Upper lobe of left lung (tissue), 4 donors: ENCODE results near the gene NIF3L1.

Experiments used
- POLR2A ChIP-seq, 4 donors: fragments of 450-650 bp; IDR thresholded peaks; one replicate each; pipeline ENCODE4 v1.5.1; 2016 to 2017; ENCODE audit warnings: antibody characterized with exemption in 4 of 4, mild to moderate bottlenecking in 2 of 4
- TF ChIP-seq, protein P1 (sequence below), 6 experiments: fragments of 450-650 bp in 4 of 6; fragments of 200-600 bp in 2 of 6; sonication (generic) in 2 of 6; IDR thresholded peaks; one replicate each; pipeline ENCODE4 v1.5.1; 2016 to 2019; ENCODE audit warnings: antibody characterized with exemption in 6 of 6

DNA sequence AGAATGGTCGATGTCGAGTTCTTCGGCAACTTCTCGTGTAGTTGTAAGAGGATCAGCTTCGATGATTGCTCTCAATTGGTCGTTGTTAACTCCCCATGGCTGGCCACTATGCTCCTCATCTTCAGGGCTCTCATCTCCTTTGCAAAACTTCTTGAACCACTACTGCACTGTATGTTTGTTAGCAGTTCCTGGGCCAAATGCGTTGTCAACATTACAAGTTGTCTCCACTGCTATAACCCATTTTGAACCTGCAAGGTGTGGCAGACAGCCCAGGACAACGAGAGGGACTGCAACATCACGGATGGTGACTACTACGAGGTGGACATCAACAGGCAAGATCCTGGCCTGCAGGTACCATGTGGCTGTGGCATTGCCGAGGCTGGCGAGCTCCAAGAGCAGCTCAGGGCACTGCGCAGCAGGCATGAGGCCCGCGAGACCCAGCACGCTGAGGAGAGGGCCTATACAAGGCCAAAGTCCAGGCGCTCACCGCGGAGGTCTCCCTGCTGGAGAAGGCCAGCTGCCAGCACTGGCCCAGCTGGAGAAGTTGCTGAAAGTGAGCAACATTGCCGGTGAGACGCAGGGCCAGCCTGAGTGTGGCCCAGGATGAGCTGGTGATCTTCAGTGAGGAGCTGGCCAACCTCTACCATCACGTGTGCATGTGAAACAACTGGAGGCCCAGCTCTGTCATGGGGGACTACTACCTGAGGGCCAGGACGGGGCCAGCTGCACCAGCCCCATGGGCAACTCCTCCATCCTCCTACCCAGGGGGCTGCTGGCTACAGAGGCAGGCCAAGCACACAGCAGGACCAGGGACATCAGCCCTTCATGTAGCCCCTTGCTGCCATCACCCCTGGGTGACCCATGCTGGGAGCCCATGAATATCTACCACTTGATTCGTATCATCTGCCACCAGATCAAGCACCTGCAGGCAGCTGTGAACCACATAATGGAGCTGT lies 44.9 kb upstream of the NIF3L1 start:
- no peak for TF ChIP-seq POLR2A (IDR thresholded peaks at IDR 0.05)
- TF ChIP-seq, protein P1, sequence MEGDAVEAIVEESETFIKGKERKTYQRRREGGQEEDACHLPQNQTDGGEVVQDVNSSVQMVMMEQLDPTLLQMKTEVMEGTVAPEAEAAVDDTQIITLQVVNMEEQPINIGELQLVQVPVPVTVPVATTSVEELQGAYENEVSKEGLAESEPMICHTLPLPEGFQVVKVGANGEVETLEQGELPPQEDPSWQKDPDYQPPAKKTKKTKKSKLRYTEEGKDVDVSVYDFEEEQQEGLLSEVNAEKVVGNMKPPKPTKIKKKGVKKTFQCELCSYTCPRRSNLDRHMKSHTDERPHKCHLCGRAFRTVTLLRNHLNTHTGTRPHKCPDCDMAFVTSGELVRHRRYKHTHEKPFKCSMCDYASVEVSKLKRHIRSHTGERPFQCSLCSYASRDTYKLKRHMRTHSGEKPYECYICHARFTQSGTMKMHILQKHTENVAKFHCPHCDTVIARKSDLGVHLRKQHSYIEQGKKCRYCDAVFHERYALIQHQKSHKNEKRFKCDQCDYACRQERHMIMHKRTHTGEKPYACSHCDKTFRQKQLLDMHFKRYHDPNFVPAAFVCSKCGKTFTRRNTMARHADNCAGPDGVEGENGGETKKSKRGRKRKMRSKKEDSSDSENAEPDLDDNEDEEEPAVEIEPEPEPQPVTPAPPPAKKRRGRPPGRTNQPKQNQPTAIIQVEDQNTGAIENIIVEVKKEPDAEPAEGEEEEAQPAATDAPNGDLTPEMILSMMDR (IDR thresholded peaks at IDR 0.05) = no peak
